ENCODE measurements around the gene GADD45A.

Gene GADD45A

DNA sequence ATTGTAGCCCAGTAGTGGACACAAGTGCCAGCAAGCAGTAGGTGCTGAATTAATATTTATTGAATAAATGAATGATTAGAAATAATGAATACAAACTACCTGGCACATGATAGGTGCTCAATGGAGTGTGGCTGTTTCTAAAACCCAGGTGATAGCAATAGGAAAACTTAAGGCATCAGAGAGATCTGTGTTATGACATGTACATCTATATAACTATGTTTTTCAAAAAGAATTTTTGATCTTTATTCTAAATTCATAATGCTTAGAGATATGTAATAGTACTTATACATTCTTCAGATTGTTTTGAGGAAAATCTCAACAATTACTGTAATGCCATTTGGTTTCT, 5.0 kb downstream of the GADD45A start:
- DNase-seq: no peak

DNA sequence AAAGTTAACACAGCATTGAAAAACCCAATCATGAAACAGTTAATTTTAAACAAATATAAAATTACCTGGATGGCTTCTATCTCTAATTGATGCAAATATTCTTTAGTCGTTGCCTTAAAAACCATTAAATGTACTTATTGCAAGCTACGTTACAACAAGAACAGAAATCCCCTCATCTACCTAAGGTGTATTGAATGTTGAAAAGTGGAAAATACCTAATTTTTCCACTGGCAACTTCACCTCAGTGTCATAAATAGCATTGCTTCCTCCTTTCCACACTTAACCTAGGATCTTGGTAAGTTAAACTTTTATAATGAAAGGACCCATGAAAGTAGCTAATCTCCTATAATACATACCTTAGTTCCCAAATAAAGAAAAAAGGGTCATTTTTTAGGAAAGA, 5.4 kb downstream of the GADD45A start:
- DNase-seq: no peak

DNA sequence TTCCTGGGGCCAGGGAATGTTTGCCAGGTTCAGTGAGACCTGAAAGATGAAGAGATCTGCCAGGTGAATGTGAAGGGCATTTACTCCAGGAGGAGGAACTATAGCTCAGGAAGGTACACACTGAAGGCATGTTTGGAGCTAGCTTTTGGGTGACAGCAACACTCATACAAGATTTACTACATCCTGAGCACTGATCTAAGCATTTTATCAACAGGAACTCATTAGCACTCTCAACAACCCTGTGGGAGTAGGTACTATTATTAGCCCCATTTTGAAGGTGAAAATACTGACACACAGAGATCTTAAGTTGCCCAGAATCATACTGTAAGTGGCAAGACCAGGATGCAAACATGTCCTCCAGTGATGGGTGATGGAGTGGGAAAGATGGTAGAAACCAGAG, 6.7 kb downstream of the GADD45A start:
- no peak for DNase-seq

DNA sequence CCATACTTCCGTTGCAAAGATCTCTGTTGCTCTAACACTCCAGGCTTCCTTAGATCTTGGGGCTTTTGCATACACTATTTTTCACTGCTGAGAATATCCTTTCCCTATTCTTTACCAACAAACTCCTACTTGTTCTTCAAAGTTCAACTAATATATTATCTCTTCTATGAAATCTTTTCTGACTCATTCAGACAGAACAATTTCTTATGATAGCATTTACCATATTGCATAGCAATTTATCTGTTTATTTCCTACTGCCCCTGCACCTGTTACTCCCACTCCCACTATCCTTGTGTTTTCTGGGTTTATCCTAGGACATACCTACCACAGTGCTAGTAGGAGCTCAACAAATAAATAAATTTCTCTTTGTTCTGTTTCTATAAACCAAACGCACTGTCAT, 11.0 kb downstream of the GADD45A start:
- DNase-seq: no peak

DNA sequence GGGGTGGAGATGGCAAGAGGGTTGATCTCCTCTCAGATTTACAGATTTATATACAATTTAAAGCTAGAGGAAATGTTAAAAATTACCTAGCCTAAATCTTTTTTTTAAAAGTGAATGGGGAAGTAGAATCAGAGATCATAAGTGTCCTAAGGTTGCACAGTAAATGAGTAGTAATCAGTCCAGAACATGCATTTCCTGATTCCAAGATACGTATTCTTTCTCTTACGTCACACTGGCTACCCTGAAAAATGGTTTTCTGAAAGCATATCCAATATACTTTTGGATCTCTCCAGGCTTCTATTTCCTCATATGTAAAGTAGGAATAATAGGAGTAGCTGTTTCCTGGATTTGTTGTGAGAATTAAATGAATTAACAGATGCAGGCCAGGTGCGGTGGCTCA, 11.7 kb downstream of the GADD45A start:
- DNase-seq: no peak

DNA sequence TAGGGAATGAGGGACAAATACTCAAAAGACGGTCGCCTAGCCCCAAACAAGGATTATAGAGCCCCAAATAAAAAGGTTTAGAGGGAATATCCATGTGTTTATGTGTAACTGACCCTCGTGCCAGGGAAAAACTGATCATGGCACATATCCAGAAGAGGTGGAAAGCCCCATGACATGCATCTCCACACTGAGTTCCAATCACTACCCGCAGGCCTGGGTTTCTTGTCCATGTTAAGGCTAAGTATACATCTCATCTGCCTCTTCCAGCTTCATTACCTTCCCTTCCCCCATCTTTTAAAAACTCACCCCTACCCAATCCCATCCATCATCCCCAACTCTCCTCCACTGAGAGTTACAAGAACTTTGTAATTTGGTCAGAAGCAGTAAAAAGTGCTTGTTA, 15.2 kb downstream of the GADD45A start:
- no peak for DNase-seq

DNA sequence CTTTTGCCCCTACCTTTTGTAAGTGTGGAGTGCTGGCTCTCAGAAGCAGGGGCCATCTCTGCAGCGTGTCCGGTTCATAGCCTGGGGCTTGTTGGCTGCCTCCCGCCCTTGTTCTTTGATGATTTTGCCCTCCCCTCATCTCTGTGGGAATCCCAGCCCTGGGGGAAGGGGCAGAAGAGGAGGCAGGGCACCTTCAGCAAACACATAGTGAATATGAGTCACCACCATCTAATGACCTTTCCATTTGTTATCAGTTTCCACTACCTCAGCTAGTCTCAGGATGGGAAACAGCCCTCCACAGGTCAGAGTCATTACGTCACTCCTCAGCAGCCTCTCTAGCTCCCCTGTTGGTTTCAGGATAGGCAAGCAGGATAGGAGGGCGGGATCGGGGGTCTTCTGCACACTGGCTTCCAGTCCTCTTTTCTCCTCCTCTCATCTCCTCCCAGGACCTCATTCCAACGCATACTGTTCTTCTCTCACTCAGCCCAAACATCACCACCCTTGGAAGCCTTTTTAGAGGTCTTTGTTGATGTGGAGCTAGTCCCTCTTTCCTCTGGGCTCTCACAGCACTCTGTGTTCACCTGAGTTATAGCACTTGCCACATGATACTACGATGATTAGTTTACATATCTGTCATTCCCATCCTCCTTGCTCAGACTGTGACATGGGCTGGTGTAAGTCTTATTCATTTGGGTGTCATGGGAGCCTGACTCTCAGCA, 15.8 kb downstream of the GADD45A start:
- no peak for DNase-seq

DNA sequence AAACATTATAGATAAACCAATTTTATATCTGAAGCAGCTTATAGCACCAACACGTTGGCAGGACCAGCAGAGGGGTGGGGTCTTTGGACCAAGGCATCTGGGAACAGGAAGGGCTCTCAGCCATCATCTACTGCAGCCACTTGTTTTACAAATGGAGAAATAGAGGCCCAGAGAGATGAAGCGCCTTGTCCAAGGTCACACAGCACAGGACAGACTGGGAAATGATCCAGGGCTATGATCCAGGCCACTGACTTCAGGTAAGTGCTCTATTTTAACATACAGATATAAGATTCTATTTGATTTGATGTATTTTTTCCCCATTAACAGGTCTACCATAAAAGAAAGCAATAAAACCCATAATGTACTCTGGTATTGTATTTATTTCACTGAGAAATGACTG, 16.9 kb downstream of the GADD45A start:
- DNase-seq: no peak

DNA sequence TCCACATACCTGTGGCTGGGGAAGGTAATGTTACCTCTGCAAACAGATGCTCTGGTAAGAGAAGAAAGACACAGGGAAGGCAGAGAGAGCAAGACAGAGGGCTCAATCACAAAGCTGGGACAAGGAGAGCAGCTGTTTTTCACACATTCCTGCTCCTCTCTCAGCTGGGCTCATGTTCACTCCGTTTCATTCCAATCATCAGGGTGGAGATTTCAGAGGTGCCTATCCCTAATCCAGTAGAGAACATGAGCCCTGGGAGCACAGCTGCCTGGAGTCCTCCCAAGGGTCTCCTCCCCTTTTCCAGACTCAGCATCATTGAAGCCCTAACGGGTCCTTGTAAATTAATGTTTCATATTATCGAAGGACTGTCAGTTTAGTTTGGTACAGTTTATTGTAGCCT, 19.4 kb downstream of the GADD45A start:
- DNase-seq: no peak

DNA sequence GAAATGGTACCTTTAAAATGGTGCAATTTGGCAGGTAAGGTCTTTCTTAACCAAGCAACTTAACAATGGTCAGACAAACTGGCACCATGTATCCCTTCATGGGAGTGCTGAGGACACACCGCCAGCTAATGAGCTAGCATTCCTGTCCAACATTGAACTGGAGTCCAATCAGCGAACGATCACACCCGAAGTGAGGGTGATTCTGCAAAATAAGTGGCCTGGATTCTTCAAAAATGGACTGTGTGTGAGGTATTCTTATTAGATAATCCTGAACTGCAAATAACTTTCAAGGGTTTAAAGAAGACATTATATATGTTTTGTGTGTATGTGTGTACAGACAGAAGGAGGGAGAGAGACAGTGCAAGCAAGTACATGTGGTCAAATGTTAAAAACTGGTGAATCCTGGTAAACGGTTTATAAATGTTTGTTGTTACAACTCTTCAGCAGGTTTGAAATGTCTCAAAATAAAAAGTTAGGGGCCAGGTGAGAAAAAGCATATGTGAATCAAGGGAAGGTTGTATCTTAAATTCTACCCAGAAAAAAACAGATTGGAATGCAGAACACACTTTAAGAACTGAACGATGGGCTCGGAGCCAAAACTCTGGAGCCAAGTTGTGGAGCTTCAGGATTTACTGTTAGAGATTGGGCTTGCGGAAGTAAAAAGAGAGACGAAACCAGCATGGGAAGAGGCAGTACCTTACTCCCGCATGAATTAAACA, 20.9 kb downstream of the GADD45A start:
- DNase-seq: no peak

DNA sequence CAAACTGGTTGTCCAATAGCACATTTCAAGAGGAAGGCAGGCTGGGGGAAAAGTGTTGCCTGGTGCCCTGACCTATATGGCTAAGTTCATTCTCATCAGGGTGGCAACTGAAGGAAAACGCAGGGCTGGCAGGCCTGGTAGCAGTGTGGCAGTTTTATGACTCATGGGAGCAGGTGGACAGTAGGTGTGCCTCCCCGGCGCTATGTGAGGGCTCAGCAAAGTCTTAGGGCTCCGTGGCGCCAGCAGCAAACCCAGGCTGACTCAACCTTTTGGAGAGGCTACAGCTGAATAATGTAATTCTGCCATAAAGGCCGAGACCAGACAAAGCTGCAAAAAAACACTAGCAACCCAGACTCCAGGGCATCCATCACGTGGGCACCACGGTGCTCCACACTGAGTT, 23.6 kb downstream of the GADD45A start:
- DNase-seq: no peak

DNA sequence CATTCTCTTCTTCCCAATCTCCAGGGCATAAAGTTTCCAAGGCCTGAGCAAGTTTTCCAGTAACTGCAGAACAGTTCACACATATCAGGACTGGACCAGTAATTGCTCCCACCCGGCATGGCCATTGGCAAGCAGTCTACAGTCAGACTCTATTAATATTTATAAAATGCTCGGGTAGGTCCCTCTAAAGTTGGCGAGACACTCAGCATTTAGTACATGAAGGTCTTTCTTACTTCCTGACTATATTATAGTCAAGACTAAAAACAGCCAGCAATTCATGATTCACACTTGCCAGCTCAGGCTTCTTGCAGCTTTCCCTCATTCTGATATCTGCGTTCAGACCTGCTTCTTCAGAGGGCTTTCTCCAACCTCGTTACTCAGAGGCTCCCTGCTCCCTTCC, 25.4 kb downstream of the GADD45A start:
- no peak for DNase-seq

DNA sequence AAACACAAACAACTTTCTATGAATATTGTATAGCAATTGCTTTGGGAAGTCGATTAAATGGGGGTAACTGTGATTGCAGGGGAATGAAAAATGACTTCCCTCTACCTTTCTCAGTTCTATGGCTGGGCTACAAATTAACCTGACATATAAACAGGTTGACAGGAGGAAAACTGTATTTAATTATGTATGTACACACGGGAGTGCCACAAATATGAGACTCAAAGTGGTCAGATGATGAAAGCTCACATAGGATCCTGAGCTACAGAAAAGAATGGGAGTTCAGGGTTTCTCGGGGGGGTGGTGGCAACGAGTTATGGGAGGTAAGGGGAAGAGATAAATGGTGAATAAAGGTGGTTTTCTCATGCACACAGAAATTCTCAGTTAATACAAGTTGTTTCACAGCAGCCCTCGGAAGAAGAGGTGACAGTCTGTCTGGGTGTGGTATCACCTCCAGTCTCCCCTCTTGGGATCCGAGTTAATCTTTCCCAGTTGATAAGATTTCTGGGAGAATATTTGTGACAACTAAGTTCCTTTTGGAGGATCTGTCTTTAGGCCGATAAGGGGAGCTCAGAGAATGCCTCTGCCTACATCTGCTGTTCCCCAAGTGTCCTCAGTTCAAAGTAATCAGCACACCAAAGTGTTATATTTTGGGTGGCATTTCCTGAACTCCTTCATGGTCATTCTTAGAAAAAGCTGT, 26.3 kb downstream of the GADD45A start:
- no peak for DNase-seq

DNA sequence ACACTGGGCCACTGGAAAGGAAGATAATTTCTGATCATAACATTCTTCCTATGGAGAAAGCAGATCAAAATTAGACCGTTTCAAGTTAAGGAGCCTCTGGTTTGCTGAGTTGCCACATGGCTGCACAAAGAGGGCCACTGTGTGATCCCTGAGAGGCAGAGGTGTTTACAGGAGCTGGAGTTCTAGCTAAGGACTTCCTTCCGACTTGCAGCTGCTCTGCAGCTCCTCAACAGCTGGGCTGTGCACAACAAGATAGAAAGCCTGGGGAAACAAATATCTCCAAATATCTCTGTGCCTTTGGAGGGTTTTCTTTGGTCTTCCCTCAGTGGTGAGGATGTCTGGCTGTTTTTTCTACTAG, 26.8 kb downstream of the GADD45A start:
- DNase-seq: no peak

DNA sequence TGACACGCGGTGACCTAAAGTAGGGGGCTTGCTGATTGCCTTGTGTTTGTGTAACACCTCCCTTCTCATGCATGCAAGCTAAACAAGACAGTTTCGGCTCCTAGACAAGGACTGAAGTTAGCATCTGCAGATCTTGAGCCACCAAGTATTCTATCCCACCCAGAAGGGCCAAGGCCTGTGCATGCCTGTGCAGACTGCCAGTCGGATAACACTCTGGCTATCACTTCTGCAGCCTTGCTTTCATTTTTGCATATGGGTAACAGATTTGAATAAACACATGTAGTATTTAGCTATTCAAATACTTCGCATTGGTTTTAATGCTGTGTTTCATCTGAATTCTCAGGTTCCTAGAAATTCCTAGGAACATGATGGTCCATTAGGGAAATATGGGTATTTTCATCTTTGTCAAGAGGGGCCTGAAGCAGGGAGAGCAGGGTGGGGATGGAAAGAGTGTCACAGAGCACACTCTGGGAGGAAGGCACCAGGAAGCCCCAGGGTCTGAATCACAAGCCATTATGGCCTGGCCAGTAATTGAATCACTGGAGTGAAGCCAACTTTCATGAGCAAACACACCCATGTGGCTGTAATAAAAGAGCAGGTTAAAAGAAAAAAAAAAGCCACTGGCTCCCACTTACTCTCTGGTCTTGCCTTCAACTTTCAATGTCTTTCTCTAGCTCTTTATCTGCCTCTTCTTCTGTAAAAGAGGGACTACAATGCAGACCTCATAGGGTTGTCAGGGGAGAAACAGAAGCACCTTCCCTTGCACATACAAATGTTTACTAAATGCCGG, 28.3 kb downstream of the GADD45A start:
- DNase-seq: no peak

DNA sequence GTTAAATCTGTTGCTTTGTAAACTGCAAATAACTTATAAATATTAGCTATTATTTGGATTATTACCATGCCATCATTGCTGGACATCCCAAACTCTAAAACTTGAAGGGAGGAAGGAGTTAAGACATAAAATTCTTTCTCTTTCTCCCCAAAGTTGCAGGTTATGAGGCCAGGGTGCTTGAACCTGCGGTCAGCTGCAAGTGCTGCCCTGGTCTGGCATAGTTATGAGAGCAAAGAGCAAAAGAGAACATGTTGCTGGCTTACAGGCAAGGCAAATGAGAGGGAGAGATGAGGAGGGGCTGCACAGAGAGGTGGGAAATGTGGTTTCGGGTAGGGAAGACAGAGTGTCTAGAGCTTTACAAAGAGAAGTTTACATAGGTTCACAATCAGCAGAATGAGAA, 30.8 kb downstream of the GADD45A start:
- DNase-seq: no peak

DNA sequence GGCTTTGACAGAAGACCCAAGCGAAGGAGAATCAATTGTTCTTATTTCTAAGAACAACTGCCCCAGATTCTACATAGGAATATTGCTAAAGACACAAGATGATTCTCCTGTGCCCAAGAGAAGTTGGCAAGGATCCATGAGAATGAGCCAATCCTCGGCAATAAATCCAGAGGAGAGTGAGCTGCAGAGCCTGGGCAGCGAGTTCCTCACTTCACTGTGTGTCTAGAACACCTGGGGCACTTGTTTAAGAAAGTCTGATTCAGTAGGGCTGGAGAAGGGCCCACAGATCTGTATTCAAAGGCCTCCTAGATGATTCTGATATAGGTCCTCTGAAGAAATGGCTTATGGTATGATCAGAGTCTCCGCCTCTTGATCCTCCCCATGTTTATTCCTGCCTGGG, 31.8 kb downstream of the GADD45A start:
- no peak for DNase-seq

DNA sequence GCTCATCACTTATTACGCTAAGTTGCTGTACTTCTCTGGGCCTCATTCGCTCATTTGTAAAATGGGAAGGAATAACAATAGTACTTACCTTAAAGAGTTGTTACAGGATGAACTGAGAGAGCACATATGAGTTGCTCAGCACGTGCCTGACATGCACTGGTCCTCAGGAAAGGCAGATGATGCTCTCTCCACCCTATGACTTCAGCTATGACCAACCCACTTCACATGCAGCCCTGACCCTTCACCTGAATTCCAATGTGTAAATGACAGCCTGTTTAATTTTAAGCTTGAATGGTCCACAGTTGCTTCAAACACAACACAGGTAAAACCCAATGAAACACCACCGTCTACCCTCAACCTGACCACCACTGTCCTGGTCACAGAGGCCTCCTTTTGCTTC, 32.9 kb downstream of the GADD45A start:
- DNase-seq: no peak

DNA sequence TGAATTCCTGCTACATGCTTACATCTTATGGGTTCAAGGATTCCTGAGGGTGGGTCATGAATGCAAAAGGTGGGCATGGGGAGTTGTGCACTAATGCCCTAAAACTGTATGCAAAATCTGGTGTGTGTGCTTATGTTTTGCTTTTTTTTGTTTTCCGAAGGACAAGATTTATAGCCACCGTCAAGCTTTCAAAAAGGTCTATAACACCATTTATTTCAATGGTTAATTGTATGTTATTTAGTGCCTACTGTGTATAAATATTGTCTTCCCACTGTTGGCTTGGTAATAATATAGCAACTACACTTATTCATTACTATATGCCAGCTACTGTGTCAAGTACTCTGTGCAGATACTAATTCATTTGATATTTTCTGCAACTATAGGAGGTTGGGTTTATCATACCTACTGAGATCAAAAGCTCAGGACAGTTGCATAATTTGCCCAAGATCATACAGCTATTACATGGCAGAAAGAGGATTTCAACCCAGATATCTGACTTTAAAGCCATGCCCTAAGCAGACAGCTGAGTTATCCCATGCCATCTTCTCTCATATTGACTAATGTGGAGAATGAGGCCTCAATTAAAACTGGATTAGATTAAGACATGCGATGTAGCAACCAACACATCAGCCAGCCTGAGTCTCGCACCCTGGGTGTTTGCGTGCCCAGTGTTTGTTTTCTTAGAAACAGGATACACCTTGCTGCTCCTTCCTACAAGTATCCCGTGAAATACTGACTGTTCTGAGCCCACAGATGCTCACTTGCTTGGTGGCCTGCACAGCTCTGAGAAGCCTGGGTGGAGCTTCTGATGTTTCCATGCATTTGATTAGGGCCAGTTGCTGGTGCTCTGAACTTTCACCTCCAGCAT, 34.6 kb downstream of the GADD45A start:
- no peak for DNase-seq

DNA sequence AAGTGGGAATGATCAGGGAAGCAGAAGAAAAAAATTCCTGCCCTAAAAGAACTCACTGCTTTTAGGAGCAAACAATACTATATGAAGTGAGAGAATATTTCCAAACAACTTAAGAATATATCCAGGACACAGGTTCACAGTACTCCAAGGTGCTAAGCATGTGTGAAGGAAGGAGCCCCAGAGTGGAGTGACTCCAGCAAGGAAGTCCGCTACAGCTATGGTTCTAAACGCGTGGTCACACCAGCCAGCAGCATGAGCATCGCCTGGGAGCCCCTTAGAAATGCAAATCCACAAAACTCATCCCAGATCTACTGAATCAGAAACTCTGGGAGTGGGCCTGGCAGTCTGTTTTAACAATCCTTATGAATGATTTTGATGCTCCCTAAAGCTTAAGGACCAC, 36.1 kb downstream of the GADD45A start:
- DNase-seq: no peak

DNA sequence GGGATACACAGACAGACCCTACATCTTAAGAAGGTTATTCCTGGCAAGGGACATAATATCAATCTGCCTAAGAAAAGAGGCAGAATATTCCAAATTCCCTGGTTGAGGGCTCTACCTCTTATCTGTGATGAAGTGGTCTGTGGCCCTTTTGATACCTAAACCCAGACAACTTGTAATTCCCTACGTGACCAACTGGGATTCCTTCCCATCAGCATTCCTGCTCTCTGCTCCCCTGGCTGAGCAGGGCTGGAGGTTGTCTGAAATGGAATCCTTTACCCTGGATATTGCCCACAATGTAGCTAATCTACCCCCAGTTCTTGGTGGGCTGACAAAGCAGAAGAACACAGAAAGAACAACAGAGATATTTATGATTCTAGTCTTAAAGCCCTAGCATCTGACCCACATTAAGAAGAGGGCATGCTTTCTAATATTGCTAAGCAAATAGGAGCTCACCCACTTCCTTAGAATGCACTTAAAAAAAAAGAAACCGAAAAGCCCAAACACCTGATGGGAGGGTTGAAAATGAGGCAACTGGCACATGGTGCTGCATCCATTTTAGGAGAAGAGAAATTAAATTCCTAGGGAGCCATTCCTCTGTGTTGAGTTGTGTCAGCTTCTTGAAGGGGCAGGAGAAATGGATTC, 36.8 kb downstream of the GADD45A start:
- DNase-seq: no peak

DNA sequence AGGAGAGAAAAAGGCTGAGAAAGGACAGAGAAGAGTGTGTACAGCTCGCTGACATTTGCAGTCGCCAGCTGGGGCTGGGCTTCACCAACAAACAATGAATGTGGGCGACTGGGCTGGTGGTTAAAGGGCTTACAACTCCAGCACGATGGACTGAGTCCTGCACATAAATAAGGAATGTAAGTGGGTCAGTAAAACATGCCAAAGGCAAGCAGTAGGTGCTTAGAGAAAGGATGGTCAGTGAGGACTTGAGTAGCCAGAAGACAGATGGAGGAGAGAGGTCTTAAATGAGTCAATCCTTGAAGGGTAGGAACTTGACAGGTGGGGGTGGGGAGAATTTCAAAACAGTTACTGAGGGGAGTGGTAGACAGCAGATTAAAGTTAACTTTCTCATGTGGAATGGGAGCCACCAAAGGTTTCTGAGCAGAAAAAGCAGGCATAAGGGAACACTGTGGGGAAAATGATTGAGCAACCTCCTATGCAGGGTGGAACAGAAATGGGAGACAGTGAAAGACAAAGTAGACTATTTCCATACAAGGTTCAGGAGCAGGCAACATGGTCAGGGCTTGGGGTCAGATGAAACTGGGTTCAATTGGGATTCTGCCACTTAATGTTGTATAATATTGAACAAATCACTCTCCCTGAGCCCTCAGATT, 37.4 kb downstream of the GADD45A start:
- DNase-seq: no peak
